Prostate gland (tissue), 2 donors: ENCODE results near the gene PIEZO2.

Experiments used
- CTCF ChIP-seq, 4 experiments: fragments of 200-600 bp in 2 of 4; fragments of 450-650 bp in 2 of 4; sonication (generic) in 2 of 4; IDR thresholded peaks; 1 replicate in 3 of 4; 2 replicates in 1 of 4; pipeline ENCODE4 v1.5.1; 2016 to 2019; ENCODE audit warnings: antibody characterized with exemption in 4 of 4, mild to moderate bottlenecking in 2 of 4, moderate library complexity in 2 of 4
- POLR2AphosphoS5 ChIP-seq: sonication (generic); formaldehyde crosslinking; IDR thresholded peaks from one replicate; pipeline ENCODE4 v1.6.1; 2017; ENCODE audit warnings: antibody characterized with exemption

GRCh38 chr18:10858477-10858876, 290.9 kb downstream of the PIEZO2 start:
- TF ChIP-seq CTCF (IDR thresholded peaks at IDR 0.05) = no peak
- TF ChIP-seq POLR2AphosphoS5 = no peak
